Right cardiac atrium (tissue), 5 donors: ENCODE measurements around the gene KANSL3. TPM values are rescaled to one million over a fixed set of nuclear protein-coding genes. Genes with fewer than 3 reads are reported as not detected.
"Not testable (repeated sequence)": the region's sequence is repeated elsewhere in the genome, so short reads cannot be mapped to it uniquely, and the experiment has no call there.

Experiments
- ATAC-seq, 2 donors: fragments of 200-7000 bp; cut with Tn5 transposase; one replicate each; pipeline versions ENCODE4 v1.8.0 to v1.9.1; 2020; ENCODE audit warnings: moderate library complexity in 2 of 2, mild to moderate bottlenecking in 1 of 2
- DNase-seq, 3 donors: peaks; one replicate each; pipeline ENCODE4 v3.0.0-alpha.2; 2020
- H3K27ac ChIP-seq: one replicate; pipeline ENCODE4 v1.5.1; 2013; ENCODE audit warnings: mild to moderate bottlenecking, low read length, control low read depth, moderate library complexity
- H3K27me3 ChIP-seq: one replicate; pipeline ENCODE4 v1.6.1; 2013; ENCODE audit not compliant: control insufficient read depth, insufficient read depth
- H3K4me1 ChIP-seq: one replicate; pipeline ENCODE4 v1.6.1; 2013; ENCODE audit warnings: low read length; ENCODE audit not compliant: control insufficient read depth, insufficient read depth
- H3K4me3 ChIP-seq: one replicate; pipeline ENCODE4 v1.5.1; 2013; ENCODE audit warnings: low read length, control low read depth
- H3K9me3 ChIP-seq: one replicate; pipeline ENCODE4 v1.6.1; 2013; ENCODE audit warnings: low read length; ENCODE audit not compliant: control insufficient read depth
- WGBS: extraction: QIAGEN DNeasy Blood & Tissue Kit; methylation state at CpG from one replicate; pipeline ENCODE4 v1.1.7; 2013; 5-methylcytosine and 5-hydroxymethylcytosine counted together
- intact Hi-C, 4 donors: fragments of 100-400 bp; cut with DNase I; formaldehyde crosslinking; loops; one replicate each; pipeline versions ENCODE4 v1.11.0 to v1.14.0; 2022 to 2023
- polyA plus RNA-seq: library from polyadenylated mRNA; stranded (reverse); fragments of 200-250 nt; gene quantifications from one replicate; pipeline ENCODE4 v1.2.3, GENCODE V29; 2013
- total RNA-seq, 4 donors: library from RNA; stranded (reverse); fragmentation: NEBNext Ultra II Directional; extraction: Animal tissue kit (Norgen Biotek cat#: 25700); gene quantifications; one replicate each; pipeline ENCODE4 v1.2.1, GENCODE V29; 2021
- donor health status: healthy with polysubstance abuse.
- donor health status: DM: no; HTN: yes; CAD: no.
- donor health status: DM: no; HTN: no; CAD: no.
- donor health status: DM: no; HTN: yes; CAD: no; lungs with severe emphysema.
- donor health status: DM: yes; HTN: yes; CAD: no.

The KANSL3 gene
- total and polyA plus RNA-seq, 5 donors = 14.5 to 40.9 (median 34.5) TPM

- intact Hi-C loops = no loop called here
- Histone ChIP-seq H3K27ac (no peak overlapping the region), H3K4me1 (no peaks in the 10 kb centered on the region), H3K27me3 (no peaks in the 10 kb centered on the region), H3K9me3 (no peaks in the 10 kb centered on the region), H3K4me3 (no peak overlapping the region)
- WGBS = 98% methylated on average over 2 of the region's 2 CpGs
- ATAC-seq (no peak), DNase-seq (no peak)
Observed at GRCh38 chr2:96579422-96579821, 58.7 kb downstream of the KANSL3 start.

GRCh38 chr2:96578731-96579130 is 59.4 kb downstream of the KANSL3 start:
- 60% methylated on average over 3 of the region's 3 CpGs for WGBS
- Histone ChIP-seq H3K9me3 (no peaks in the 10 kb centered on the region), H3K4me3 (no peak overlapping the region), H3K4me1 (no peaks in the 10 kb centered on the region), H3K27me3 (no peaks in the 10 kb centered on the region), H3K27ac (no peak overlapping the region)
- intact Hi-C loops = no loop called here
- DNase-seq (no peak), ATAC-seq (peak in 1 of 2 donors; percentile 71)

- H3K27me3 ChIP-seq = no peaks in the 10 kb centered on the region
- H3K4me3 ChIP-seq = no peak overlapping the region
- no peaks in the 10 kb centered on the region for H3K9me3 ChIP-seq
- DNase-seq = no peak
- no peak for ATAC-seq
- intact Hi-C loops = no loop called here
- WGBS = 75% methylated on average over 5 of the region's 5 CpGs
- H3K27ac ChIP-seq = no peak overlapping the region
- H3K4me1 ChIP-seq = no peaks in the 10 kb centered on the region
Observed at GRCh38 chr2:96577501-96577900, 60.6 kb downstream of the KANSL3 start.

- DNase-seq = no peak
- ATAC-seq = no peak
- Histone ChIP-seq H3K4me3 (no peak overlapping the region), H3K27ac (no peak overlapping the region), H3K9me3 (no peaks in the 10 kb centered on the region), H3K4me1 (no peaks in the 10 kb centered on the region), H3K27me3 (no peaks in the 10 kb centered on the region)
- WGBS = 76% methylated on average over 1 of the region's 1 CpG
- intact Hi-C loops = no loop called here
Observed at GRCh38 chr2:96575785-96576456, 62.2 kb downstream of the KANSL3 start.

GRCh38 chr2:96574364-96574763 is 63.7 kb downstream of the KANSL3 start:
- no peak for ATAC-seq
- intact Hi-C loops = no loop called here
- WGBS = 98% methylated on average over 2 of the region's 2 CpGs

GRCh38 chr2:96568094-96568493 is 70.0 kb downstream of the KANSL3 start:
- DNase-seq (no peak), ATAC-seq (no peak)
- 83% methylated on average over 3 of the region's 3 CpGs for WGBS
- no peak overlapping the region for H3K27ac ChIP-seq
- H3K4me1 ChIP-seq = no peaks in the 10 kb centered on the region
- intact Hi-C loops = no loop called here
- H3K9me3 ChIP-seq = no peaks in the 10 kb centered on the region
- H3K4me3 ChIP-seq = no peak overlapping the region
- H3K27me3 ChIP-seq = no peaks in the 10 kb centered on the region

More at GRCh38 chr2:96574364-96574763, 63.7 kb downstream of the KANSL3 start:
- DNase-seq = no peak
- Histone ChIP-seq H3K27me3 (no peaks in the 10 kb centered on the region), H3K9me3 (no peaks in the 10 kb centered on the region), H3K4me3 (no peak overlapping the region), H3K27ac (no peak overlapping the region), H3K4me1 (no peaks in the 10 kb centered on the region)

- Histone ChIP-seq H3K4me3 (no peak overlapping the region), H3K9me3 (no peaks in the 10 kb centered on the region), H3K27ac (no peak overlapping the region), H3K4me1 (no peaks in the 10 kb centered on the region), H3K27me3 (no peaks in the 10 kb centered on the region)
- intact Hi-C loops = no loop called here
- ATAC-seq = no peak
- no peak for DNase-seq
- WGBS = 62% methylated on average over 5 of the region's 5 CpGs
Observed at GRCh38 chr2:96565111-96565510, 73.0 kb downstream of the KANSL3 start.

- peak in 1 of 2 donors; percentile 24 for ATAC-seq
- no peak for DNase-seq
- intact Hi-C loops = no loop called here
- Histone ChIP-seq H3K4me1 (no peaks in the 10 kb centered on the region), H3K9me3 (no peaks in the 10 kb centered on the region), H3K4me3 (no peak overlapping the region), H3K27ac (no peak overlapping the region), H3K27me3 (no peaks in the 10 kb centered on the region)
- 71% methylated on average over 3 of the region's 3 CpGs for WGBS
Observed at GRCh38 chr2:96564563-96564962, 73.5 kb downstream of the KANSL3 start.

- ATAC-seq (no peak), DNase-seq (no peak)
- intact Hi-C loops = no loop called here
- no peak overlapping the region for H3K27ac ChIP-seq
- WGBS = 82% methylated on average over 4 of the region's 4 CpGs
- H3K4me3 ChIP-seq = no peak overlapping the region
- H3K9me3 ChIP-seq = no peaks in the 10 kb centered on the region
- H3K27me3 ChIP-seq = no peaks in the 10 kb centered on the region
- no peaks in the 10 kb centered on the region for H3K4me1 ChIP-seq
Observed at GRCh38 chr2:96564026-96564425, 74.1 kb downstream of the KANSL3 start.

GRCh38 chr2:96558485-96558884 is 79.6 kb downstream of the KANSL3 start:
- Histone ChIP-seq H3K4me1 (no peaks in the 10 kb centered on the region), H3K27me3 (no peaks in the 10 kb centered on the region), H3K9me3 (no peaks in the 10 kb centered on the region), H3K27ac (no peak overlapping the region), H3K4me3 (no peak overlapping the region)
- intact Hi-C loops = no loop called here
- no peak for DNase-seq
- ATAC-seq = no peak
- WGBS = 84% methylated on average over 8 of the region's 8 CpGs

GRCh38 chr2:96558061-96558460 is 80.1 kb downstream of the KANSL3 start:
- ATAC-seq (no peak), DNase-seq (no peak)
- Histone ChIP-seq H3K9me3 (no peaks in the 10 kb centered on the region), H3K4me1 (no peaks in the 10 kb centered on the region), H3K4me3 (no peak overlapping the region), H3K27me3 (no peaks in the 10 kb centered on the region), H3K27ac (no peak overlapping the region)
- WGBS = 81% methylated on average over 6 of the region's 6 CpGs
- intact Hi-C loops = no loop called here

- DNase-seq, H3K27me3 ChIP-seq: not testable (repeated sequence)
Observed at GRCh38 chr2:96557421-96557820, 80.7 kb downstream of the KANSL3 start.

More at GRCh38 chr2:96557421-96557820, 80.7 kb downstream of the KANSL3 start:
- intact Hi-C loops, ATAC-seq, H3K27ac ChIP-seq, H3K9me3 ChIP-seq, H3K4me1 ChIP-seq, H3K4me3 ChIP-seq: not testable (repeated sequence)
- 91% methylated on average over 6 of the region's 6 CpGs for WGBS
